DND-41 (cell line): ENCODE data around the gene HOXA2.

ENCODE experiments used
- ATAC-seq: fragments of 200-7000 bp; cut with Tn5 transposase; 3 replicates; pipeline ENCODE4 v1.9.1; 2021; ENCODE audit warnings: low read depth; ENCODE audit not compliant: insufficient read depth
- DNase-seq: peaks from one replicate; pipeline ENCODE4 v3.0.0-alpha.2; 2020
- H2AFZ ChIP-seq: 2 replicates; pipeline ENCODE4 v1.6.0; 2012; ENCODE audit warnings: low read depth, low read length
- H3K27ac ChIP-seq: 2 replicates; pipeline ENCODE4 v1.5.1; 2012; ENCODE audit warnings: low read length, inconsistent platforms
- H3K27me3 ChIP-seq: fragments of 200-600 bp; sonication (generic); 2 replicates; pipeline ENCODE4 v1.6.0; 2012; ENCODE audit warnings: low read length, mild to moderate bottlenecking, inconsistent platforms; ENCODE audit not compliant: insufficient read depth, poor library complexity
- H3K36me3 ChIP-seq: 2 replicates; pipeline ENCODE4 v1.5.1; 2012; ENCODE audit warnings: low read length, inconsistent platforms; ENCODE audit not compliant: insufficient read depth
- H3K4me1 ChIP-seq: 2 replicates; pipeline ENCODE4 v1.5.1; 2012; ENCODE audit warnings: mild to moderate bottlenecking, low read length; ENCODE audit not compliant: insufficient read depth
- H3K4me2 ChIP-seq: 2 replicates; pipeline ENCODE4 v1.6.0; 2012; ENCODE audit warnings: mild to moderate bottlenecking, moderate library complexity, low read length, inconsistent platforms; ENCODE audit not compliant: insufficient read depth
- H3K4me3 ChIP-seq, 2 experiments: fragments of 200-600 bp in 1 of 2; shearing (Covaris generic) in 1 of 2; 2 replicates each; pipeline ENCODE4 v1.5.1; 2012 to 2016; ENCODE audit warnings: inconsistent platforms in 2 of 2, low read length in 2 of 2, mild to moderate bottlenecking in 2 of 2, low read depth in 1 of 2, moderate library complexity in 1 of 2
- H3K79me2 ChIP-seq: 2 replicates; pipeline ENCODE4 v1.6.0; 2012; ENCODE audit warnings: low read length, inconsistent platforms; ENCODE audit not compliant: insufficient read depth
- H3K9ac ChIP-seq: 2 replicates; pipeline ENCODE4 v1.6.0; 2012; ENCODE audit warnings: low read depth, mild to moderate bottlenecking, inconsistent platforms, low read length, moderate library complexity
- H3K9me3 ChIP-seq: 2 replicates; pipeline ENCODE4 v1.5.1; 2012; ENCODE audit warnings: low read length, moderate library complexity, mild to moderate bottlenecking, inconsistent platforms; ENCODE audit not compliant: insufficient read depth, severe bottlenecking
- H4K20me1 ChIP-seq: 2 replicates; pipeline ENCODE4 v1.6.0; 2012; ENCODE audit warnings: low read length; ENCODE audit not compliant: insufficient read depth
- EZH2 ChIP-seq: IDR thresholded peaks from 3 replicates; pipeline ENCODE4 v1.6.1; 2012; ENCODE audit warnings: borderline replicate concordance, low read depth, mild to moderate bottlenecking, moderate library complexity, low read length, inconsistent platforms; ENCODE audit not compliant: severe bottlenecking
- TF ChIP-seq, protein P1 (sequence below): IDR thresholded peaks from 2 replicates; pipeline ENCODE4 v1.5.1; 2012; ENCODE audit warnings: borderline replicate concordance, low read length, moderate library complexity, mild to moderate bottlenecking; ENCODE audit not compliant: poor library complexity, severe bottlenecking; ENCODE audit errors: extremely low read depth

HOXA2 gene

DNA sequence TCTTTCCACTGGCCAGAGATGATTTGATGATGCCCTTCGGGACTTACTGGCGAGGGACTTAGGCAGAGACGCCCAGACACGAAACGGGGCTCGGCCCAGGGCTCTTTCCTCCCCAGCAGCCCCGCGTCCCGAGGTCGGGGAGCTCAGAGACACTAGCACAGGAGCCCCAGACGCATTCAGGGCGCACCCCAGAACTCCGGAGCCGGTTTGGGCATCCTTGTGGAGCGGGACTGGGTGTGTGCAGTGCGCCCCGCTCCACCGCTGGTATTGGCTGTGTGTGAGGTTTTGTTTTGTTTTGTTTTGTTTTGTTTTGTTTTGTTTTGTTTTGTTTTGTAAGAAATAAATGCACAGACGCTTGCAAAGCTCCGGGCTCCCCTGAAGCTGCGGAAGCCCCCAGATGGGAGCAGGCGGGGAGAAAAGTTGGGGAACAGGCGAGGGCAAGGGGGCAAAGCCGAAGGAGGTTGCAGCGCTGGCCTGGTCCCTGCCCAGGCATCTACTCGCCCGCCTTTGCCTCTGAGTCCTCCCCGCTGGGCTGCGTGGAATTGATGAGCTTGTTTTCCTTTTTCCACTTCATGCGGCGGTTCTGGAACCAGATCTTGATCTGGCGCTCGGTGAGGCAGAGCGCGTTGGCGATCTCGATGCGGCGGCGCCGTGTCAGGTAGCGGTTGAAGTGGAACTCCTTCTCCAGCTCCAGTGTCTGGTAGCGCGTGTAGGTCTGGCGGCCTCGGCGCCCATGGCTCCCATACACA is 42.9 kb upstream of the HOXA2 start:
- Histone ChIP-seq H3K27me3 (no peaks in the 10 kb centered on the region), H3K27ac (no peak overlapping the region), H3K4me2 (no peak overlapping the region), H3K36me3 (peaks cover 13% of the 10 kb centered on the region), H3K4me3 (no peak overlapping the region), H3K9me3 (no peaks in the 10 kb centered on the region), H3K9ac (no peak overlapping the region), H3K4me1 (peaks cover 19% of the 10 kb centered on the region), H4K20me1 (no peaks in the 10 kb centered on the region), H3K79me2 (peaks cover 24% of the 10 kb centered on the region), H2AFZ (no peak overlapping the region)
- no peak for TF ChIP-seq EZH2
- TF ChIP-seq, protein P1, sequence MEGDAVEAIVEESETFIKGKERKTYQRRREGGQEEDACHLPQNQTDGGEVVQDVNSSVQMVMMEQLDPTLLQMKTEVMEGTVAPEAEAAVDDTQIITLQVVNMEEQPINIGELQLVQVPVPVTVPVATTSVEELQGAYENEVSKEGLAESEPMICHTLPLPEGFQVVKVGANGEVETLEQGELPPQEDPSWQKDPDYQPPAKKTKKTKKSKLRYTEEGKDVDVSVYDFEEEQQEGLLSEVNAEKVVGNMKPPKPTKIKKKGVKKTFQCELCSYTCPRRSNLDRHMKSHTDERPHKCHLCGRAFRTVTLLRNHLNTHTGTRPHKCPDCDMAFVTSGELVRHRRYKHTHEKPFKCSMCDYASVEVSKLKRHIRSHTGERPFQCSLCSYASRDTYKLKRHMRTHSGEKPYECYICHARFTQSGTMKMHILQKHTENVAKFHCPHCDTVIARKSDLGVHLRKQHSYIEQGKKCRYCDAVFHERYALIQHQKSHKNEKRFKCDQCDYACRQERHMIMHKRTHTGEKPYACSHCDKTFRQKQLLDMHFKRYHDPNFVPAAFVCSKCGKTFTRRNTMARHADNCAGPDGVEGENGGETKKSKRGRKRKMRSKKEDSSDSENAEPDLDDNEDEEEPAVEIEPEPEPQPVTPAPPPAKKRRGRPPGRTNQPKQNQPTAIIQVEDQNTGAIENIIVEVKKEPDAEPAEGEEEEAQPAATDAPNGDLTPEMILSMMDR = no peak
- DNase-seq = no peak
- ATAC-seq = no peak

DNA sequence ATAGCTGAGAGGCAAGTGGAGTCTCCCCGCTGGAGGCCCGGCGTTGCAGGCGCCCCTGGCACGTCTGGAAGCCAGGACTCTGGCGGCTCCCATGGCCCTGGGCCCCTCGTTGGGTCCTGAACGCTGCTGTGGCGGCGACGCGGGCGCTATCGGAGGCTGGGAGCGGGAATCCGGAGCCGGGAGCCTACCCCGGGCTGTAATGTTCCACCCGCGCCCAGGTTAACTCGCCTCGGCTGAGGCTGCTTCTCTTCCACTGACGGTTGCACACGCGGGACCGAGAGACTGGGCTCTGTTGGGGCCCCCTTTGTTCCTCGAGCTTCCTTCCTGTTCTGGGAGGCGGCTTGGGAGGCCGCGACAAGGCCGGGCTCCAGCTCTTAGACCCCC is 42.3 kb upstream of the HOXA2 start:
- no peak overlapping the region for H3K4me2 ChIP-seq
- H3K79me2 ChIP-seq = peaks cover 18% of the 10 kb centered on the region
- no peaks in the 10 kb centered on the region for H3K9me3 ChIP-seq
- no peaks in the 10 kb centered on the region for H4K20me1 ChIP-seq
- H3K27me3 ChIP-seq = no peaks in the 10 kb centered on the region
- TF ChIP-seq EZH2 = no peak
- TF ChIP-seq, protein P1 = no peak
- DNase-seq = no peak
- peaks cover 17% of the 10 kb centered on the region for H3K4me1 ChIP-seq
- H3K27ac ChIP-seq = no peak overlapping the region
- H3K9ac ChIP-seq = no peak overlapping the region
- no peak overlapping the region for H2AFZ ChIP-seq
- ATAC-seq = no peak
- no peak overlapping the region for H3K4me3 ChIP-seq
- H3K36me3 ChIP-seq = peaks cover 13% of the 10 kb centered on the region

DNA sequence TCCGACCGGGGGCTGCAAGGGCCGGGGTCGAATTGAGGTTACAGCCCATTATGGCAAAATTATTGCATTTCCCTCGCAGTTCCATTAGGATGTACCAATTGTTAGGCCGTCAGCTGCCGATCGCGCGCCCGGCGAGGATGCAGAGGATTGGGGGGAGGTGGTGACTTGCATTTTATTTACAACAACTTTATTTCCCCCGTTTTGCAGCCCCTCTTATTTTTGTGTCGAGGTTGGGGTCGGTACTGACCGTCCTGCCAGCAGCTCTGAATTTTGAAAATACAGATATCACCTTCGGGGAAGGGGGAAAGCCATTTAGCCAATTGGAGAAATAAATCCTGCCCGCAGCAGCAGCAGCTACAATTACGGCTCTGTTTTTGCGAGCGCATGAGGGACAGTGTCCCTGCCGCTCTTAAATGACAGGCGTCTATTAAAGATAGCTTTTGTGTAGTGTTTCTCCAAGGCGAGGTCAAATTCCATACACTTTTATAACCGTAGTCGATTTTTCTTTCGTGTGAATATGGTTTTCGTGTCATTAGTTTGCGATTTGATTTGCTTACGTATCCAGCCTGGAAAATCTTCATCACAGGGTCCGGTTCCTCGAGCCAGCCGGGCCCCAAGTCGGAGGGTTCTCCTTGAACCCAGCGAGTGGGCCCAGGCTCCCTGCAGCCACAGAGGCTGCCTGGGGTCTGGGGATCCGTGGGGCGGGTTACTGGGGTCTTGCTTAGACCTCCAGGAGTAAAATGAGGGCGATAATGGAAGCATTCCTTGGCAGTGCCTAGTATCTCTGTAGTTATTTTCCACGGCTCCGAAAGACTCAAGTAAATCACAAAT is 41.7 kb upstream of the HOXA2 start:
- DNase-seq (no peak), ATAC-seq (no peak)
- TF ChIP-seq, protein P1 = no peak
- TF ChIP-seq EZH2 = no peak
- Histone ChIP-seq H3K79me2 (peaks cover 12% of the 10 kb centered on the region), H3K4me2 (no peak overlapping the region), H3K27me3 (no peaks in the 10 kb centered on the region), H3K9ac (no peak overlapping the region), H3K27ac (no peak overlapping the region), H3K4me1 (peaks cover 11% of the 10 kb centered on the region), H3K36me3 (peaks cover 13% of the 10 kb centered on the region), H2AFZ (no peak overlapping the region), H3K4me3 (no peak overlapping the region), H3K9me3 (no peaks in the 10 kb centered on the region), H4K20me1 (no peaks in the 10 kb centered on the region)
